HCT116 (cell line): ENCODE measurements around the gene AP4S1. TPM values are rescaled to one million over a fixed set of nuclear protein-coding genes. Genes with fewer than 3 reads are reported as not detected.
A peak's percentile ranks its signal among the peaks of the same experiment; 100 is the strongest.

Source experiments
- ATAC-seq: fragments of 200-7000 bp; cut with Tn5 transposase; 2 replicates; pipeline ENCODE4 v1.9.1; 2020; ENCODE audit warnings: mild to moderate bottlenecking, moderate library complexity
- BruUV-seq: library from RNA; stranded (reverse); fragments of 400-500 nt; replicated peaks from 2 replicates; lab custom pipeline; 2021; lab: Mats Ljungman, UMichigan
- CTCF ChIA-PET: fragments of 300-600 bp; sonication (Branson Sonifier 250); formaldehyde crosslinking; loops from one replicate; lab custom pipeline; 2021; ENCODE audit warnings: antibody characterized with exemption; lab: Charles Lee
- POLR2A ChIA-PET: fragments of 300-600, 350-600 bp; sonication (Branson Sonifier 250); formaldehyde crosslinking; loops from one replicate; lab custom pipeline; 2021; ENCODE audit warnings: antibody characterized with exemption; lab: Charles Lee
- RAD21 ChIA-PET, 2 experiments: fragments of 300-600 bp; sonication (Branson Sonifier 250); formaldehyde crosslinking; loops; one replicate each; lab custom pipeline; 2023; ENCODE audit warnings: low total read pairs in 2 of 2; ENCODE audit not compliant: uncharacterized antibody in 2 of 2, unreplicated experiment in 2 of 2, low non-redundant PET in 1 of 2; lab: Charles Lee
- DNase-seq: peaks from one replicate; pipeline ENCODE4 v3.0.0-alpha.2; 2010; ENCODE audit warnings: low read depth, low spot score
- H2AFZ ChIP-seq: fragments of 200-600 bp; shearing (Covaris generic), sonication (generic); 2 replicates; pipeline ENCODE4 v1.6.1; 2017; ENCODE audit warnings: low read depth, mixed run types, mixed read lengths, antibody characterized with exemption, low read length; ENCODE audit not compliant: poor library complexity, severe bottlenecking
- H3K27ac ChIP-seq: 2 replicates; pipeline ENCODE4 v1.5.1; 2012; ENCODE audit warnings: low read depth, low read length
- H3K27me3 ChIP-seq: fragments of 200-600 bp; sonication (generic); 2 replicates; pipeline ENCODE4 v1.6.1; 2016; ENCODE audit warnings: mixed run types, low read length, mixed read lengths; ENCODE audit not compliant: insufficient read depth
- H3K36me3 ChIP-seq, 2 experiments: fragments of 200-500 bp in 1 of 2; fragments of 200-600 bp in 1 of 2; sonication (Bioruptor generic) in 1 of 2; sonication (generic) in 1 of 2; 2 replicates each; pipeline versions ENCODE4 v1.5.1 to v1.6.1; 2014 to 2016; ENCODE audit warnings: low read length in 2 of 2, inconsistent platforms in 1 of 2, mixed read lengths in 1 of 2, mixed run types in 1 of 2; ENCODE audit not compliant: insufficient read depth in 2 of 2, control insufficient read depth in 1 of 2
- H3K4me1 ChIP-seq, 2 experiments: fragments of 200-600 bp in 1 of 2; sonication (generic) in 1 of 2; 2 replicates each; pipeline versions ENCODE4 v1.5.1 to v1.6.1; 2012 to 2017; ENCODE audit warnings: low read length in 2 of 2, inconsistent platforms in 1 of 2, mild to moderate bottlenecking in 1 of 2, mixed read lengths in 1 of 2, mixed run types in 1 of 2, moderate library complexity in 1 of 2; ENCODE audit not compliant: insufficient read depth in 2 of 2, control insufficient read depth in 1 of 2
- H3K4me2 ChIP-seq: fragments of 200-600 bp; sonication (generic); 2 replicates; pipeline ENCODE4 v1.6.1; 2017; ENCODE audit warnings: mixed run types, low read length, mixed read lengths
- H3K4me3 ChIP-seq, 2 experiments: fragments of 200-600 bp in 1 of 2; sonication (generic) in 1 of 2; replicated peaks in 1 of 2; 2 replicates each; pipeline ENCODE4 v1.5.1; 2011 to 2016; ENCODE audit warnings: low read length in 2 of 2, control low read depth in 1 of 2, low read depth in 1 of 2, mild to moderate bottlenecking in 1 of 2, mixed read lengths in 1 of 2, mixed run types in 1 of 2
- H3K79me2 ChIP-seq: fragments of 200-600 bp; sonication (generic); 2 replicates; pipeline ENCODE4 v1.6.1; 2017; ENCODE audit warnings: mild to moderate bottlenecking, mixed run types, low read length, moderate library complexity, mixed read lengths; ENCODE audit not compliant: insufficient read depth
- H3K9ac ChIP-seq: fragments of 200-600 bp; sonication (generic); 2 replicates; pipeline ENCODE4 v1.6.1; 2016; ENCODE audit warnings: low read length, mixed read lengths
- H3K9me2 ChIP-seq: fragments of 200-600 bp; sonication (generic), shearing (Covaris generic); 2 replicates; pipeline ENCODE4 v1.6.1; 2017; ENCODE audit warnings: mixed run types, mild to moderate bottlenecking, moderate library complexity; ENCODE audit not compliant: insufficient read depth
- H3K9me3 ChIP-seq, 2 experiments: fragments of 200-500 bp in 1 of 2; fragments of 200-600 bp in 1 of 2; sonication (Bioruptor generic) in 1 of 2; sonication (generic) in 1 of 2; 2 replicates each; pipeline ENCODE4 v1.6.1; 2014 to 2017; ENCODE audit warnings: low read length in 2 of 2, mixed read lengths in 2 of 2, inconsistent platforms in 1 of 2, low read depth in 1 of 2, mild to moderate bottlenecking in 1 of 2, mixed run types in 1 of 2, moderate library complexity in 1 of 2; ENCODE audit not compliant: control insufficient read depth in 1 of 2, insufficient read depth in 1 of 2
- H4K20me1 ChIP-seq: fragments of 200-600 bp; sonication (generic), shearing (Covaris generic); 2 replicates; pipeline ENCODE4 v1.6.1; 2017; ENCODE audit warnings: mixed run types, mild to moderate bottlenecking, moderate library complexity; ENCODE audit not compliant: insufficient read depth
- CTCF ChIP-seq, 3 experiments: fragments of 200-600 bp in 1 of 3; sonication (generic) in 1 of 3; IDR thresholded peaks in 2 of 3; conservative IDR thresholded peaks in 1 of 3; 2 replicates each; pipeline ENCODE4 v1.5.1; 2012 to 2017; ENCODE audit warnings: low read depth in 2 of 3, low read length in 2 of 3, antibody characterized with exemption in 1 of 3, borderline replicate concordance in 1 of 3, control low read depth in 1 of 3, mild to moderate bottlenecking in 1 of 3, mixed read lengths in 1 of 3, mixed run types in 1 of 3, moderate library complexity in 1 of 3; ENCODE audit not compliant: insufficient read depth in 1 of 3
- EZH2 ChIP-seq: fragments of 200-600 bp; sonication (generic); IDR thresholded peaks from 2 replicates; pipeline ENCODE4 v1.6.1; 2017; ENCODE audit warnings: antibody characterized with exemption, mixed run types
- EZH2phosphoT487 ChIP-seq: fragments of 200-600 bp; IDR thresholded peaks from 2 replicates; pipeline ENCODE4 v1.6.1; 2018; ENCODE audit warnings: antibody characterized with exemption, borderline replicate concordance
- FOSL1 ChIP-seq: IDR thresholded peaks from 2 replicates; pipeline ENCODE4 v1.6.1; 2012; ENCODE audit warnings: low read depth
- RAD21 ChIP-seq: IDR thresholded peaks from 2 replicates; pipeline ENCODE4 v1.6.1; 2012; ENCODE audit warnings: low read depth, mild to moderate bottlenecking
- ZBTB33 ChIP-seq: IDR thresholded peaks from 2 replicates; pipeline ENCODE4 v1.6.1; 2011; ENCODE audit warnings: mild to moderate bottlenecking, low read length, moderate library complexity; ENCODE audit not compliant: insufficient replicate concordance; ENCODE audit errors: extremely low read depth
- ZFX ChIP-seq: fragments of 450-650 bp; IDR thresholded peaks from 2 replicates; pipeline ENCODE4 v1.6.1; 2017
- intact Hi-C: fragments of 100-400 bp; cut with micrococcal nuclease; formaldehyde crosslinking; loops from 2 replicates; pipeline ENCODE4 v1.10.0; 2022
- total RNA-seq: library from RNA; stranded (reverse); gene quantifications from one replicate; pipeline ENCODE4 v1.2.1, GENCODE V29; 2021; ENCODE audit not compliant: unreplicated experiment
- TF ChIP-seq, protein P1 (sequence below): IDR thresholded peaks from 2 replicates; pipeline ENCODE4 v1.6.1; 2012

AP4S1 gene
- total RNA-seq, 1 experiment from 2014 or later, result 5.0 TPM

- no TSS peak for BruUV-seq
Observed at GRCh38 chr14:31083781-31084180, 58.3 kb downstream of the AP4S1 start.

GRCh38 chr14:31084385-31084784 is 58.9 kb downstream of the AP4S1 start:
- H2AFZ ChIP-seq, result no peak overlapping the region
- no peaks in the 10 kb centered on the region for H3K9me2 ChIP-seq
- ChIA-PET POLR2A (no interaction called here), CTCF (no interaction called here), RAD21 (no interaction called here)
- no peaks in the 10 kb centered on the region for H3K9me3 ChIP-seq
- no peak overlapping the region for H3K27ac ChIP-seq
- H3K9ac ChIP-seq, result no peak overlapping the region
- H3K79me2 ChIP-seq, result no peaks in the 10 kb centered on the region
- intact Hi-C loops, result loop anchor here (5.0 kb wide), 1 partner anchor 427 kb away; no protein-coding TSS in a partner anchor
- peak in 1 of 3 experiments; percentile 11; a peak in 1 of 6 replicates for TF ChIP-seq CTCF (IDR thresholded peaks at IDR 0.05 in 2 of 3, conservative IDR thresholded peaks at IDR 0.05 in 1 of 3; ENCODE audit: borderline replicate concordance in 1 of 3, insufficient read depth in 1 of 3, low read depth in 2 of 3, low read length in 2 of 3)
- TF ChIP-seq, protein P1, sequence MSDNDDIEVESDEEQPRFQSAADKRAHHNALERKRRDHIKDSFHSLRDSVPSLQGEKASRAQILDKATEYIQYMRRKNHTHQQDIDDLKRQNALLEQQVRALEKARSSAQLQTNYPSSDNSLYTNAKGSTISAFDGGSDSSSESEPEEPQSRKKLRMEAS, result no peak
- TF ChIP-seq, all 23 proteins: peak for 1
- DNase-seq (no peak), ATAC-seq (peak; percentile 47; the same call in 1 of the 2 replicates)
- Histone ChIP-seq H4K20me1 (no peaks in the 10 kb centered on the region), H3K4me2 (no peak overlapping the region), H3K27me3 (no peaks in the 10 kb centered on the region), H3K4me1 (peaks cover 10 to 13% of the 10 kb centered on the region in 2 experiments), H3K36me3 (no peaks in the 10 kb centered on the region), H3K4me3 (no peak overlapping the region)
- BruUV-seq, result no TSS peak

More at GRCh38 chr14:31083781-31084180, 58.3 kb downstream of the AP4S1 start:
- H3K4me3 ChIP-seq, result no peak overlapping the region
- peaks cover 13 to 19% of the 10 kb centered on the region in 2 experiments for H3K4me1 ChIP-seq
- H3K9me2 ChIP-seq, result no peaks in the 10 kb centered on the region
- no peaks in the 10 kb centered on the region for H3K36me3 ChIP-seq
- no peaks in the 10 kb centered on the region for H3K27me3 ChIP-seq
- CTCF ChIA-PET, result no interaction called here
- H3K9ac ChIP-seq, result no peak overlapping the region
- TF ChIP-seq ZBTB33 (no peak), EZH2phosphoT487 (no peak), EZH2 (no peak), RAD21 (no peak), FOSL1 (no peak), ZFX (no peak)
- TF ChIP-seq, all 23 proteins: peak for 0
- ChIA-PET POLR2A (no interaction called here), RAD21 (no interaction called here)
- intact Hi-C loops, result loop anchor here (2.0 to 5.0 kb wide), 2 partner anchors 57 to 426 kb away; partner anchors contain the start of gene STRN3
- H3K79me2 ChIP-seq, result no peaks in the 10 kb centered on the region
- DNase-seq (no peak), ATAC-seq (no peak)
- no peaks in the 10 kb centered on the region for H3K9me3 ChIP-seq
- no peak overlapping the region for H2AFZ ChIP-seq
- H4K20me1 ChIP-seq, result no peaks in the 10 kb centered on the region
- H3K27ac ChIP-seq, result no peak overlapping the region
- H3K4me2 ChIP-seq, result no peak overlapping the region
